ENCODE results near the gene NR3C2.

NR3C2 gene

GRCh38 chr4:148315049-148315448, 127.2 kb downstream of the NR3C2 start:
- DNase-seq (ENCODE audit: low read depth in 2 of 2, low spot score in 1 of 2): no peak

- DNase-seq (ENCODE audit: low read depth in 2 of 2, low spot score in 1 of 2): no peak
Observed at GRCh38 chr4:148312956-148313490, 129.2 kb downstream of the NR3C2 start.

GRCh38 chr4:148311526-148311925, 130.7 kb downstream of the NR3C2 start:
- DNase-seq (ENCODE audit: low read depth in 2 of 2, low spot score in 1 of 2): no peak

- DNase-seq (ENCODE audit: low read depth in 2 of 2, low spot score in 1 of 2): no peak
Observed at GRCh38 chr4:148310756-148311155, 131.5 kb downstream of the NR3C2 start.

- no peak for DNase-seq (ENCODE audit: low read depth in 2 of 2, low spot score in 1 of 2)
Observed at GRCh38 chr4:148305751-148306150, 136.5 kb downstream of the NR3C2 start.

GRCh38 chr4:148302416-148302815, 139.8 kb downstream of the NR3C2 start:
- DNase-seq (ENCODE audit: low read depth in 2 of 2, low spot score in 1 of 2): no peak

- DNase-seq (ENCODE audit: low read depth in 2 of 2, low spot score in 1 of 2): no peak
Observed at GRCh38 chr4:148300877-148301276, 141.3 kb downstream of the NR3C2 start.

- DNase-seq (ENCODE audit: low read depth in 2 of 2, low spot score in 1 of 2): no peak
Observed at GRCh38 chr4:148299337-148299736, 142.9 kb downstream of the NR3C2 start.

GRCh38 chr4:148296498-148296897, 145.7 kb downstream of the NR3C2 start:
- no peak for DNase-seq (ENCODE audit: low read depth in 2 of 2, low spot score in 1 of 2)

GRCh38 chr4:148295642-148296041, 146.6 kb downstream of the NR3C2 start:
- no peak for DNase-seq (ENCODE audit: low read depth in 2 of 2, low spot score in 1 of 2)

- no peak for DNase-seq (ENCODE audit: low read depth in 2 of 2, low spot score in 1 of 2)
Observed at GRCh38 chr4:148293571-148293970, 148.6 kb downstream of the NR3C2 start.

- no peak for DNase-seq (ENCODE audit: low read depth in 2 of 2, low spot score in 1 of 2)
Observed at GRCh38 chr4:148292686-148293085, 149.5 kb downstream of the NR3C2 start.

GRCh38 chr4:148289740-148290139, 152.5 kb downstream of the NR3C2 start:
- DNase-seq (ENCODE audit: low read depth in 2 of 2, low spot score in 1 of 2): no peak

- no peak for DNase-seq (ENCODE audit: low read depth in 2 of 2, low spot score in 1 of 2)
Observed at GRCh38 chr4:148288448-148288847, 153.8 kb downstream of the NR3C2 start.

- DNase-seq (ENCODE audit: low read depth in 2 of 2, low spot score in 1 of 2): no peak
Observed at GRCh38 chr4:148287111-148287510, 155.1 kb downstream of the NR3C2 start.

GRCh38 chr4:148286012-148286411, 156.2 kb downstream of the NR3C2 start:
- no peak for DNase-seq (ENCODE audit: low read depth in 2 of 2, low spot score in 1 of 2)

GRCh38 chr4:148283665-148284064, 158.5 kb downstream of the NR3C2 start:
- no peak for DNase-seq (ENCODE audit: low read depth in 2 of 2, low spot score in 1 of 2)

GRCh38 chr4:148278310-148278709, 163.9 kb downstream of the NR3C2 start:
- no peak for DNase-seq (ENCODE audit: low read depth in 2 of 2, low spot score in 1 of 2)

GRCh38 chr4:148275266-148275665, 166.9 kb downstream of the NR3C2 start:
- DNase-seq (ENCODE audit: low read depth in 2 of 2, low spot score in 1 of 2): no peak

- DNase-seq (ENCODE audit: low read depth in 2 of 2, low spot score in 1 of 2): no peak
Observed at GRCh38 chr4:148273501-148273986, 168.7 kb downstream of the NR3C2 start.

- no peak for DNase-seq (ENCODE audit: low read depth in 2 of 2, low spot score in 1 of 2)
Observed at GRCh38 chr4:148271166-148271565, 171.0 kb downstream of the NR3C2 start.

GRCh38 chr4:148270630-148271029, 171.6 kb downstream of the NR3C2 start:
- no peak for DNase-seq (ENCODE audit: low read depth in 2 of 2, low spot score in 1 of 2)

- DNase-seq (ENCODE audit: low read depth in 2 of 2, low spot score in 1 of 2): no peak
Observed at GRCh38 chr4:148268835-148269234, 173.4 kb downstream of the NR3C2 start.

- DNase-seq (ENCODE audit: low read depth in 2 of 2, low spot score in 1 of 2): no peak
Observed at GRCh38 chr4:148266921-148267320, 175.3 kb downstream of the NR3C2 start.
